ENCODE measurements around the gene MKNK2. TPM values are rescaled to one million over a fixed set of nuclear protein-coding genes. Genes with fewer than 3 reads are reported as not detected.

Gene MKNK2
- total and polyA plus RNA-seq, 2 of the 13 experiments (the other 11 are each of a cell fraction or from before 2014, with no cell fraction given) = 44.9 to 112 TPM

DNA sequence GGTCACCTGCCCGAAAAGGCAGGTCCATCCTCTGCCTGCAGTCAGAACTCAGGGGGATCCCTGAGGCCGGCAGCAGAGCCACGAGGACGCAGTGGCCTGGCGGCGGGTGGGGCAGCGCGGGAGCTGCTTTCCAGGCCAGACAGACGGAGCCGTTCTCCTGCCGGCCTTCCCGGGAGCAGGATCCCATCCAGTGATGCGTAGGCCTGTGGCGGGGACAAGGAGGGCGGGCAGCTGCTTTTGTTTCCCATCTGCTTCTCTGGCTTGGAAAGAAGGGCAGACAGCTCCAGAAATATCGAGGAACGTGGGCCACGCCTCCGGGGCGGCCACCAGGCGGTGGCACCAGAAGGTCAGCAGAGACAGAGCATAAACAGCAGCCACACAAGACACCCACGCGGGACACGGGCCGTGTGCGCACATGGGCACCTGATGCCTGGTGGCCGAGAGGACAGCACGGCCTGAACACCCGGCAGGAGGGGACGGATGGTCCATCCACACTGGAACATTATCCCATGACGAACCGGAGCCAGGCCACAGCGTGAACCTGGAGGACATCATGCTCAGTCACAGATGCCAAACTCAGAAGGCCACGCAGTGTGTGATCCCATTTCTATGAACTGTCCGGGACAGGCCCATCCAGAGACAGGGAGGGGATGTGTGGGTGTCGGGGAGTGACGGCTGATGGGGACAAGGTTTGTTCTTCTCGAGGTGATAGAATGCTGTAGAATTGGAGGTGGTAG lies 13.9 kb upstream of the MKNK2 start (continued):
- TF ChIP-seq FOXO4 (CRISPR knock-in tag; conservative IDR thresholded peaks at IDR 0.05) (no peak), SETDB1 (CRISPR knock-in tag; IDR thresholded peaks at IDR 0.05; ENCODE audit: borderline replicate concordance) (no peak), SMAD1 (CRISPR knock-in tag; IDR thresholded peaks at IDR 0.05; ENCODE audit: borderline replicate concordance, low read depth) (no peak), ZC3H13 (CRISPR knock-in tag; IDR thresholded peaks at IDR 0.05) (no peak), ZEB1 (IDR thresholded peaks at IDR 0.05; ENCODE audit: insufficient replicate concordance, low read depth) (no peak), ATF2 (CRISPR knock-in tag; IDR thresholded peaks at IDR 0.05) (no peak), ESRRA (CRISPR knock-in tag; IDR thresholded peaks at IDR 0.05; ENCODE audit: low read depth) (no peak), RARA (CRISPR knock-in tag; IDR thresholded peaks at IDR 0.05) (peak; percentile 54), U2AF1 (optimal IDR thresholded peaks at IDR 0.05; ENCODE audit: low read depth, low read length) (no peak), ZNF180 (CRISPR knock-in tag; IDR thresholded peaks at IDR 0.05; ENCODE audit: borderline replicate concordance, low read depth) (no peak), PRPF4 (IDR thresholded peaks at IDR 0.05; ENCODE audit: low read depth, low read length, poor library complexity, severe bottlenecking) (no peak)
- TF ChIP-seq, protein P1, sequence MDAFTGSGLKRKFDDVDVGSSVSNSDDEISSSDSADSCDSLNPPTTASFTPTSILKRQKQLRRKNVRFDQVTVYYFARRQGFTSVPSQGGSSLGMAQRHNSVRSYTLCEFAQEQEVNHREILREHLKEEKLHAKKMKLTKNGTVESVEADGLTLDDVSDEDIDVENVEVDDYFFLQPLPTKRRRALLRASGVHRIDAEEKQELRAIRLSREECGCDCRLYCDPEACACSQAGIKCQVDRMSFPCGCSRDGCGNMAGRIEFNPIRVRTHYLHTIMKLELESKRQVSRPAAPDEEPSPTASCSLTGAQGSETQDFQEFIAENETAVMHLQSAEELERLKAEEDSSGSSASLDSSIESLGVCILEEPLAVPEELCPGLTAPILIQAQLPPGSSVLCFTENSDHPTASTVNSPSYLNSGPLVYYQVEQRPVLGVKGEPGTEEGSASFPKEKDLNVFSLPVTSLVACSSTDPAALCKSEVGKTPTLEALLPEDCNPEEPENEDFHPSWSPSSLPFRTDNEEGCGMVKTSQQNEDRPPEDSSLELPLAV (CRISPR knock-in tag; conservative IDR thresholded peaks at IDR 0.05; ENCODE audit: low read depth) = no peak
- TF ChIP-seq, protein P2, sequence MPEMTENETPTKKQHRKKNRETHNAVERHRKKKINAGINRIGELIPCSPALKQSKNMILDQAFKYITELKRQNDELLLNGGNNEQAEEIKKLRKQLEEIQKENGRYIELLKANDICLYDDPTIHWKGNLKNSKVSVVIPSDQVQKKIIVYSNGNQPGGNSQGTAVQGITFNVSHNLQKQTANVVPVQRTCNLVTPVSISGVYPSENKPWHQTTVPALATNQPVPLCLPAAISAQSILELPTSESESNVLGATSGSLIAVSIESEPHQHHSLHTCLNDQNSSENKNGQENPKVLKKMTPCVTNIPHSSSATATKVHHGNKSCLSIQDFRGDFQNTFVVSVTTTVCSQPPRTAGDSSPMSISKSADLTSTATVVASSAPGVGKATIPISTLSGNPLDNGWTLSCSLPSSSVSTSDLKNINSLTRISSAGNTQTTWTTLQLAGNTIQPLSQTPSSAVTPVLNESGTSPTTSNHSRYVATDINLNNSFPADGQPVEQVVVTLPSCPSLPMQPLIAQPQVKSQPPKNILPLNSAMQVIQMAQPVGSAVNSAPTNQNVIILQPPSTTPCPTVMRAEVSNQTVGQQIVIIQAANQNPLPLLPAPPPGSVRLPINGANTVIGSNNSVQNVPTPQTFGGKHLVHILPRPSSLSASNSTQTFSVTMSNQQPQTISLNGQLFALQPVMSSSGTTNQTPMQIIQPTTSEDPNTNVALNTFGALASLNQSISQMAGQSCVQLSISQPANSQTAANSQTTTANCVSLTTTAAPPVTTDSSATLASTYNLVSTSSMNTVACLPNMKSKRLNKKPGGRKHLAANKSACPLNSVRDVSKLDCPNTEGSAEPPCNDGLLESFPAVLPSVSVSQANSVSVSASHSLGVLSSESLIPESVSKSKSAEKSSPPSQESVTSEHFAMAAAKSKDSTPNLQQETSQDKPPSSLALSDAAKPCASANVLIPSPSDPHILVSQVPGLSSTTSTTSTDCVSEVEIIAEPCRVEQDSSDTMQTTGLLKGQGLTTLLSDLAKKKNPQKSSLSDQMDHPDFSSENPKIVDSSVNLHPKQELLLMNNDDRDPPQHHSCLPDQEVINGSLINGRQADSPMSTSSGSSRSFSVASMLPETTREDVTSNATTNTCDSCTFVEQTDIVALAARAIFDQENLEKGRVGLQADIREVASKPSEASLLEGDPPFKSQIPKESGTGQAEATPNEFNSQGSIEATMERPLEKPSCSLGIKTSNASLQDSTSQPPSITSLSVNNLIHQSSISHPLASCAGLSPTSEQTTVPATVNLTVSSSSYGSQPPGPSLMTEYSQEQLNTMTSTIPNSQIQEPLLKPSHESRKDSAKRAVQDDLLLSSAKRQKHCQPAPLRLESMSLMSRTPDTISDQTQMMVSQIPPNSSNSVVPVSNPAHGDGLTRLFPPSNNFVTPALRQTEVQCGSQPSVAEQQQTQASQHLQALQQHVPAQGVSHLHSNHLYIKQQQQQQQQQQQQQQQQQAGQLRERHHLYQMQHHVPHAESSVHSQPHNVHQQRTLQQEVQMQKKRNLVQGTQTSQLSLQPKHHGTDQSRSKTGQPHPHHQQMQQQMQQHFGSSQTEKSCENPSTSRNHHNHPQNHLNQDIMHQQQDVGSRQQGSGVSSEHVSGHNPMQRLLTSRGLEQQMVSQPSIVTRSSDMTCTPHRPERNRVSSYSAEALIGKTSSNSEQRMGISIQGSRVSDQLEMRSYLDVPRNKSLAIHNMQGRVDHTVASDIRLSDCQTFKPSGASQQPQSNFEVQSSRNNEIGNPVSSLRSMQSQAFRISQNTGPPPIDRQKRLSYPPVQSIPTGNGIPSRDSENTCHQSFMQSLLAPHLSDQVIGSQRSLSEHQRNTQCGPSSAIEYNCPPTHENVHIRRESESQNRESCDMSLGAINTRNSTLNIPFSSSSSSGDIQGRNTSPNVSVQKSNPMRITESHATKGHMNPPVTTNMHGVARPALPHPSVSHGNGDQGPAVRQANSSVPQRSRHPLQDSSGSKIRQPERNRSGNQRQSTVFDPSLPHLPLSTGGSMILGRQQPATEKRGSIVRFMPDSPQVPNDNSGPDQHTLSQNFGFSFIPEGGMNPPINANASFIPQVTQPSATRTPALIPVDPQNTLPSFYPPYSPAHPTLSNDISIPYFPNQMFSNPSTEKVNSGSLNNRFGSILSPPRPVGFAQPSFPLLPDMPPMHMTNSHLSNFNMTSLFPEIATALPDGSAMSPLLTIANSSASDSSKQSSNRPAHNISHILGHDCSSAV (CRISPR knock-in tag; IDR thresholded peaks at IDR 0.05; ENCODE audit: borderline replicate concordance) = no peak
- TF ChIP-seq, protein P3, sequence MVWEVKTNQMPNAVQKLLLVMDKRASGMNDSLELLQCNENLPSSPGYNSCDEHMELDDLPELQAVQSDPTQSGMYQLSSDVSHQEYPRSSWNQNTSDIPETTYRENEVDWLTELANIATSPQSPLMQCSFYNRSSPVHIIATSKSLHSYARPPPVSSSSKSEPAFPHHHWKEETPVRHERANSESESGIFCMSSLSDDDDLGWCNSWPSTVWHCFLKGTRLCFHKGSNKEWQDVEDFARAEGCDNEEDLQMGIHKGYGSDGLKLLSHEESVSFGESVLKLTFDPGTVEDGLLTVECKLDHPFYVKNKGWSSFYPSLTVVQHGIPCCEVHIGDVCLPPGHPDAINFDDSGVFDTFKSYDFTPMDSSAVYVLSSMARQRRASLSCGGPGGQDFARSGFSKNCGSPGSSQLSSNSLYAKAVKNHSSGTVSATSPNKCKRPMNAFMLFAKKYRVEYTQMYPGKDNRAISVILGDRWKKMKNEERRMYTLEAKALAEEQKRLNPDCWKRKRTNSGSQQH (CRISPR knock-in tag; IDR thresholded peaks at IDR 0.05; ENCODE audit: low read depth) = no peak

Measured in HepG2 (cell line).